ENCODE measurements around the gene WDR87. TPM values are rescaled to one million over a fixed set of nuclear protein-coding genes. Genes with fewer than 3 reads are reported as not detected.

Gene WDR87
- total RNA-seq, 1 donor from 2014 or later: not detected

DNA sequence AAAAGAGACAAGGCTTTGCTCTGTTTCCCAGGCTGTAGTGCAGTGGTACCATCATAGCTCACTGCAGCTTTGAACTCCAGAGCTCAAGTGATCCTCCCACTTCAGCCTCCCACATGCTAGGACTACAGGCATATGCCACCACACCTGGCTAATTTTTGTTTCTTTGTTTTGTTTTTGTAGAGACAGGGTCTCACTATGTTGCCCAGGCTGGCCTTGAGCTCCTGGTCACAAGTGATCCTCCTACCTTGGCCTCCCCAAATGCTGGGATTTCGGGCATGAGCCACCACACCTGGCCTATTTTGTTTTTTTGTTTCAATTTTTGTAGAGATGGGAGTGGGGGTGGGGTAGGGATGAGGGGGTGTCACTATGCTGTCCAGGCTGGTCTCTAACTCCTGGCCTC lies 6.9 kb downstream of the WDR87 start:
- Mint-ChIP-seq H3K4me1 (peaks cover 3% of the 10 kb centered on the region), H3K27me3 (ENCODE audit: low read depth) (no peaks in the 10 kb centered on the region), H3K36me3 (ENCODE audit: low read depth) (no peaks in the 10 kb centered on the region), H3K27ac (ENCODE audit: unreplicated experiment) (no peak overlapping the region), H3K9me3 (no peaks in the 10 kb centered on the region), H3K4me3 (no peak overlapping the region)
- no peak for DNase-seq (ENCODE audit: low read depth, low spot score)
- TF ChIP-seq, protein P1, sequence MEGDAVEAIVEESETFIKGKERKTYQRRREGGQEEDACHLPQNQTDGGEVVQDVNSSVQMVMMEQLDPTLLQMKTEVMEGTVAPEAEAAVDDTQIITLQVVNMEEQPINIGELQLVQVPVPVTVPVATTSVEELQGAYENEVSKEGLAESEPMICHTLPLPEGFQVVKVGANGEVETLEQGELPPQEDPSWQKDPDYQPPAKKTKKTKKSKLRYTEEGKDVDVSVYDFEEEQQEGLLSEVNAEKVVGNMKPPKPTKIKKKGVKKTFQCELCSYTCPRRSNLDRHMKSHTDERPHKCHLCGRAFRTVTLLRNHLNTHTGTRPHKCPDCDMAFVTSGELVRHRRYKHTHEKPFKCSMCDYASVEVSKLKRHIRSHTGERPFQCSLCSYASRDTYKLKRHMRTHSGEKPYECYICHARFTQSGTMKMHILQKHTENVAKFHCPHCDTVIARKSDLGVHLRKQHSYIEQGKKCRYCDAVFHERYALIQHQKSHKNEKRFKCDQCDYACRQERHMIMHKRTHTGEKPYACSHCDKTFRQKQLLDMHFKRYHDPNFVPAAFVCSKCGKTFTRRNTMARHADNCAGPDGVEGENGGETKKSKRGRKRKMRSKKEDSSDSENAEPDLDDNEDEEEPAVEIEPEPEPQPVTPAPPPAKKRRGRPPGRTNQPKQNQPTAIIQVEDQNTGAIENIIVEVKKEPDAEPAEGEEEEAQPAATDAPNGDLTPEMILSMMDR (conservative IDR thresholded peaks at IDR 0.05): no peak

DNA sequence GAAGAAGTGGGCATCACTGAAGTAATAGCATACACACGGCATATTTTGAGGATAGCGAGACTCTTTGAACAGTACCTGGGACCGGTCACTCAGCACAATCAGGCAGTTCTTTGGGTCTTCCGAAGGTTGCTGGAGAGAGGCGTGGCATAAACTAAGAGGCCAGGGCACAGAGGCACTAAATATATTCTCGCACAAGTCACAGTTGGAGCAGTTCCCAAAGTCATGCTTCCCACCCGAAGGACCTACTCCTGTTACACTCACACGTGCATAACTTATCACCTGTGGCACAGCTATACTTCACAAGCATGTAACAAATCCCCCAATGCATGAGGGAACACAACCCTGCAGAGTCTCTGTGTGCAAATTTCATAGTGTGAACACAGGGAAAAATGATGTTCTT lies 10.2 kb downstream of the WDR87 start:
- TF ChIP-seq, protein P1 (conservative IDR thresholded peaks at IDR 0.05): no peak
- Mint-ChIP-seq H3K9me3 (peaks cover 2% of the 10 kb centered on the region), H3K4me3 (no peak overlapping the region), H3K36me3 (ENCODE audit: low read depth) (no peaks in the 10 kb centered on the region), H3K27me3 (ENCODE audit: low read depth) (peaks cover 7% of the 10 kb centered on the region), H3K27ac (ENCODE audit: unreplicated experiment) (no peak overlapping the region), H3K4me1 (peaks cover 3% of the 10 kb centered on the region)
- DNase-seq (ENCODE audit: low read depth, low spot score): no peak

DNA sequence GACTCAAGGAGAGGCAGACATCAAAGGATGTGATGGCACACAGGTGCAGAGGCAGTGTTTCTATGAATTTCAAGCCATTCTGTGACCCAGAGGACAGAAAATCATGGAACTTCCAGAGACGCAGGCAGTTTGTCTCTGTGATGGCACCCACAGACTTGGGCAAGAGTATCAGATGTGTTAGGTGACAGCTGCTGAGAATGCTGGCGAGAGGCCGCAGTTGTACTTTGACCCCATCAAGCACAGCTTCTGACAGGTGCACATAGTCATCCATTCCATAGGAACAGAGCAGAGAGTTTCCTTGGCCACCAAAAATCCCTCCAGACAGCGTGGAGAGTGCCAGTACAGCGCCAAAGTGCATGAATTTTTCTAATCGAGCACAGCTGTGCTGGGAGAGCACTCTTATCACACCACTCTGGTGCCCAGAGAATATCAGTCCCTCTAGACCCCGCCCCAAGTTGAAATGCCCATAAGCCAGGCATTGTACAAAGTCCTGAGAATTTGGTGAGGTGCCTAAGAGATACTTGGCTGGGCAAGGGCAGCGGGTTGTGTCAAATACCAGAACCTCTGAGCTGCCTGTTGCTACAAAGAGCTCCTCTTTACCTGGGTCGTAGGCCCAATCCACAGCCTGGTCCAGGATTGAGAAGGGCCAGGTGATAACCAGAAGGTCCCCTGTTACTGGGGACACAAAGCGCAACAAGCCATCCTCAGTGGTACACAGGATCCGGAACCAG lies 12.4 kb downstream of the WDR87 start:
- DNase-seq (ENCODE audit: low read depth, low spot score): no peak
- Mint-ChIP-seq H3K36me3 (ENCODE audit: low read depth) (no peaks in the 10 kb centered on the region), H3K4me3 (no peak overlapping the region), H3K27me3 (ENCODE audit: low read depth) (peaks cover 7% of the 10 kb centered on the region), H3K4me1 (peaks cover 3% of the 10 kb centered on the region), H3K27ac (ENCODE audit: unreplicated experiment) (no peak overlapping the region), H3K9me3 (peaks cover 2% of the 10 kb centered on the region)
- TF ChIP-seq, protein P1 (conservative IDR thresholded peaks at IDR 0.05): no peak

DNA sequence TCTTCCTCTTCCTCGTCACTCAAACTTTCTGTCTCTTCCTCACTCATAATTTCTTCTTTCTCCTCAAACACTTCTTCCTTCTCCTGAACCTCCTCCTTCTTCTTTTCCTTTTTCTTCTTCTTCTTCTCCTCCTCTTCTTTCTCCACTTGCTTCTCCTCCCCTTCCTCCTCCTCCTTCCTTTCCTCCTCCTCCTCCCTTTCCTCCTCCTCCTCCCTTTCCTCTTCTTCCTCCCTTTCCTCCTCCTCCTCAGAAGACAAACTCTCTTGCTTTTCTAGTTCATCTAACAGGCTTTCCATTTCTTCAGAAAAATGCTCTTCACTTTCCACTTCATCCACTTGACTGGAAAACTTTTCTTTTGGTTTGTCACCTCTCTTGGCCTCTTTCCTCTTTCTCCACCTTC lies 19.8 kb downstream of the WDR87 start:
- H3K9me3 Mint-ChIP-seq: peaks cover 7% of the 10 kb centered on the region
- TF ChIP-seq, protein P1 (conservative IDR thresholded peaks at IDR 0.05): no peak
- no peaks in the 10 kb centered on the region for H3K4me1 Mint-ChIP-seq
- H3K27ac Mint-ChIP-seq (ENCODE audit: unreplicated experiment): no peak overlapping the region
- H3K36me3 Mint-ChIP-seq (ENCODE audit: low read depth): no peaks in the 10 kb centered on the region
- peaks cover 8% of the 10 kb centered on the region for H3K27me3 Mint-ChIP-seq (ENCODE audit: low read depth)
- no peak for DNase-seq (ENCODE audit: low read depth, low spot score)
- H3K4me3 Mint-ChIP-seq: no peak overlapping the region

DNA sequence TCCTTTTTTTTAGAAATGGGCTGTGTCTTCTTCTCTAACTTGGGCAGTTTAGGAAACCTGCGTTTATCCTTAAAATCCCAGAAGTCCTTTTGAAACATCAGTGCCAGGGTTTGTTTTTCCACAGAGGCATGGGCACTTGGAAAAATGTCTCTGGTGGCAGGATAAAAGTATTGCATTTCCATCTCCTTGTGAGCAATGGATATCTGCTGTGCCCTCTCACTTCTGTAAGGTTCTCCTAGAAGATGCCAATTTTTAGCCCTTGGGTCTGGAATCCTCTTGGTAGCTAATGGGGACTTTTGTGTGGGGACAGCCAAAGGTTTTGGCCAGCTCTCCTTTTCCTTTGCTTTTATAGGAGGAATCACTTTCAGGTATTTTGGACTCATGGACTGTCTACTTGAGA lies 21.0 kb downstream of the WDR87 start:
- Mint-ChIP-seq H3K4me1 (no peaks in the 10 kb centered on the region), H3K4me3 (no peak overlapping the region), H3K36me3 (ENCODE audit: low read depth) (no peaks in the 10 kb centered on the region), H3K27me3 (ENCODE audit: low read depth) (peaks cover 7% of the 10 kb centered on the region), H3K9me3 (peaks cover 7% of the 10 kb centered on the region), H3K27ac (ENCODE audit: unreplicated experiment) (no peak overlapping the region)
- TF ChIP-seq, protein P1 (conservative IDR thresholded peaks at IDR 0.05): no peak
- DNase-seq (ENCODE audit: low read depth, low spot score): no peak
